Measurements from ENCODE around the gene CTNNBIP1. TPM values are rescaled to one million over a fixed set of nuclear protein-coding genes. Genes with fewer than 3 reads are reported as not detected.

The CTNNBIP1 gene
- total and polyA plus RNA-seq, 9 of the 15 experiments (the other 6 are each of a cell fraction or from before 2014, with no cell fraction given): 0.65 to 29.2 (median 14.7) TPM

DNA sequence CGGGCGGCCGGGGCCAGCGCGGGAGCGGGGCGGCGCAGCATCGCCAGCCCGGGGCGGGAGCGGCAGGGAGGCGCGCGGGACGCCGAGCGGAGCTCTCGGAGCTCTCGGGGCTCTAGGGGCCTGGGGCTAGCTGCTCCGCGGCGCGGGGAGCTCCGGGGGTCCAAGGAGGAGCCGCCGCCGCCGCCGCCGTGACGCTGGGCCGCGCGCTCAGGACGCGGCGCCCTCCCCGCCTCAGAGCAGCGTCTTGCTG is 86.5 kb downstream of the CTNNBIP1 start (continued):
- TF ChIP-seq ZBTB49 (CRISPR knock-in tag; IDR thresholded peaks at IDR 0.05; ENCODE audit: borderline replicate concordance): no peak
- no peak for TF ChIP-seq ZZZ3 (IDR thresholded peaks at IDR 0.05)
- TF ChIP-seq ZBTB7A (IDR thresholded peaks at IDR 0.05; ENCODE audit: borderline replicate concordance, control insufficient read depth, low read depth, low read length): no peak
- no peak for TF ChIP-seq ZNF143 (CRISPR knock-in tag; IDR thresholded peaks at IDR 0.05)
- TF ChIP-seq RB1 (IDR thresholded peaks at IDR 0.05; ENCODE audit: low read depth): peak; percentile 77
- TF ChIP-seq ZNF347 (CRISPR knock-in tag; IDR thresholded peaks at IDR 0.05; ENCODE audit: low read depth): no peak
- TF ChIP-seq SMARCA4 (IDR thresholded peaks at IDR 0.05): no peak
- no peak for TF ChIP-seq MEF2A (IDR thresholded peaks at IDR 0.05; ENCODE audit: control insufficient read depth, low read depth, low read length)
- no peak for TF ChIP-seq STAG1 (CRISPR knock-in tag; IDR thresholded peaks at IDR 0.05; ENCODE audit: borderline replicate concordance)
- TF ChIP-seq ZBTB1 (CRISPR knock-in tag; IDR thresholded peaks at IDR 0.05; ENCODE audit: borderline replicate concordance, low read depth): no peak
- TF ChIP-seq HDAC3 (IDR thresholded peaks at IDR 0.05; ENCODE audit: borderline replicate concordance, partially characterized antibody): no peak
- TF ChIP-seq U2AF1 (optimal IDR thresholded peaks at IDR 0.05; ENCODE audit: low read depth, low read length): no peak
- no peak for TF ChIP-seq BCL6 (CRISPR knock-in tag; IDR thresholded peaks at IDR 0.05)
- TF ChIP-seq RERE (CRISPR knock-in tag; IDR thresholded peaks at IDR 0.05; ENCODE audit: borderline replicate concordance): no peak
- TF ChIP-seq HNRNPUL1 (IDR thresholded peaks at IDR 0.05; ENCODE audit: low read length): no peak
- no peak for TF ChIP-seq PTRF (tag; IDR thresholded peaks at IDR 0.05)
- no peak for TF ChIP-seq ZNF175 (CRISPR knock-in tag; IDR thresholded peaks at IDR 0.05; ENCODE audit: low read depth)
- no peak; the same call in 1 of the 2 replicates for TF ChIP-seq GATAD2B (IDR thresholded peaks at IDR 0.05; ENCODE audit: borderline replicate concordance)
- no peak for TF ChIP-seq CBFB (CRISPR knock-in tag; IDR thresholded peaks at IDR 0.05)
- no peak for TF ChIP-seq NR2F6 (CRISPR knock-in tag; IDR thresholded peaks at IDR 0.05)
- TF ChIP-seq, protein P1, sequence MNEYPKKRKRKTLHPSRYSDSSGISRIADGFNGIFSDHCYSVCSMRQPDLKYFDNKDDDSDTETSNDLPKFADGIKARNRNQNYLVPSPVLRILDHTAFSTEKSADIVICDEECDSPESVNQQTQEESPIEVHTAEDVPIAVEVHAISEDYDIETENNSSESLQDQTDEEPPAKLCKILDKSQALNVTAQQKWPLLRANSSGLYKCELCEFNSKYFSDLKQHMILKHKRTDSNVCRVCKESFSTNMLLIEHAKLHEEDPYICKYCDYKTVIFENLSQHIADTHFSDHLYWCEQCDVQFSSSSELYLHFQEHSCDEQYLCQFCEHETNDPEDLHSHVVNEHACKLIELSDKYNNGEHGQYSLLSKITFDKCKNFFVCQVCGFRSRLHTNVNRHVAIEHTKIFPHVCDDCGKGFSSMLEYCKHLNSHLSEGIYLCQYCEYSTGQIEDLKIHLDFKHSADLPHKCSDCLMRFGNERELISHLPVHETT (CRISPR knock-in tag; conservative IDR thresholded peaks at IDR 0.05 in 1 of 2, IDR thresholded peaks at IDR 0.05 in 1 of 2): no peak
- TF ChIP-seq PHB2 (IDR thresholded peaks at IDR 0.05; ENCODE audit: low read depth): no peak
